GM12878 (cell line): ENCODE measurements around the gene TTC19. TPM values are rescaled to one million over a fixed set of nuclear protein-coding genes. Genes with fewer than 3 reads are reported as not detected.

Source experiments
- ATAC-seq: fragments of 200-7000 bp; cut with Tn5 transposase; 3 replicates; pipeline ENCODE4 v1.9.1; 2020; ENCODE audit warnings: mild to moderate bottlenecking, moderate library complexity
- BruUV-seq: library from RNA; stranded (reverse); fragments of 400-500 nt; replicated peaks from 2 replicates; lab custom pipeline; 2021; lab: Mats Ljungman, UMichigan
- CTCF ChIA-PET: fragments of 300-600 bp; sonication (Branson Sonifier 250); formaldehyde crosslinking; extraction: SDS; loops from one replicate; lab custom pipeline; 2021; ENCODE audit warnings: inconsistent platforms; lab: Yijun Ruan, JAX
- POLR2A ChIA-PET: fragments of 350-600 bp; formaldehyde crosslinking; extraction: SDS; loops from one replicate; lab custom pipeline; 2021; ENCODE audit warnings: inconsistent platforms; lab: Charles Lee
- RAD21 ChIA-PET: fragments of 300-600 bp; sonication (Branson Sonifier 250); formaldehyde crosslinking; loops from one replicate; lab custom pipeline; 2023; ENCODE audit warnings: antibody characterized with exemption; ENCODE audit not compliant: unreplicated experiment; lab: Charles Lee
- SMC1A ChIA-PET: fragments of 300-600 bp; sonication (Branson Sonifier 250); formaldehyde crosslinking; loops from one replicate; lab custom pipeline; 2023; ENCODE audit not compliant: unreplicated experiment, uncharacterized antibody; lab: Charles Lee
- DNase-seq: peaks from one replicate; pipeline ENCODE4 v3.0.0-alpha.2; 2011; ENCODE audit warnings: low read depth, low spot score
- FAIRE-seq: peaks from 3 replicates; lab custom pipeline; 2011; peaks lifted over from hg19 to GRCh38; lab: Jason Lieb, UNC
- H2AFZ ChIP-seq: 2 replicates; pipeline ENCODE4 v1.6.0; 2011; ENCODE audit warnings: low read depth, low read length, control low read depth; ENCODE audit not compliant: control insufficient read depth
- H3K27ac ChIP-seq: 2 replicates; pipeline ENCODE4 v1.5.1; 2011; ENCODE audit warnings: control low read depth; ENCODE audit not compliant: control insufficient read depth, insufficient read depth
- H3K27me3 ChIP-seq, 2 experiments: replicated peaks in 1 of 2; 2 replicates each; pipeline versions ENCODE4 v1.6.0 to v1.6.1; 2011; ENCODE audit warnings: low read length in 1 of 2; ENCODE audit not compliant: control insufficient read depth in 2 of 2, insufficient read depth in 2 of 2
- H3K36me3 ChIP-seq, 2 experiments: 2 replicates each; pipeline ENCODE4 v1.5.1; 2011; ENCODE audit warnings: low read length in 1 of 2; ENCODE audit not compliant: control insufficient read depth in 2 of 2, insufficient read depth in 2 of 2
- H3K4me1 ChIP-seq: 2 replicates; pipeline ENCODE4 v1.6.1; 2011; ENCODE audit warnings: mild to moderate bottlenecking, low read length, moderate library complexity, mixed read lengths; ENCODE audit not compliant: control insufficient read depth, insufficient read depth
- H3K4me2 ChIP-seq: 2 replicates; pipeline ENCODE4 v1.6.0; 2011; ENCODE audit warnings: control low read depth; ENCODE audit not compliant: control insufficient read depth, insufficient read depth
- H3K4me3 ChIP-seq: fragments of 200-600 bp; sonication (generic); 2 replicates; pipeline ENCODE4 v1.5.1; 2016
- H3K79me2 ChIP-seq: 2 replicates; pipeline ENCODE4 v1.6.0; 2011; ENCODE audit warnings: low read length; ENCODE audit not compliant: control insufficient read depth, insufficient read depth
- H3K9ac ChIP-seq: 2 replicates; pipeline ENCODE4 v1.8.0; 2011; ENCODE audit warnings: low read length, control low read depth, mixed read lengths; ENCODE audit not compliant: control insufficient read depth, insufficient read depth
- H3K9me3 ChIP-seq: replicated peaks from 3 replicates; pipeline ENCODE4 v1.5.1; 2011; ENCODE audit warnings: mild to moderate bottlenecking, low read length; ENCODE audit not compliant: control insufficient read depth, insufficient read depth
- H4K20me1 ChIP-seq: 2 replicates; pipeline ENCODE4 v1.6.0; 2011; ENCODE audit not compliant: control insufficient read depth, insufficient read depth
- BACH1 ChIP-seq: fragments of 450-650 bp; IDR thresholded peaks from 2 replicates; pipeline ENCODE4 v1.6.1; 2017; ENCODE audit warnings: mild to moderate bottlenecking, borderline replicate concordance
- BCL3 ChIP-seq: IDR thresholded peaks from 2 replicates; pipeline ENCODE4 v1.6.1; 2011; ENCODE audit warnings: borderline replicate concordance, low read depth, mild to moderate bottlenecking, moderate library complexity, low read length; ENCODE audit not compliant: insufficient read depth, poor library complexity, severe bottlenecking
- FOXK2 ChIP-seq: fragments of 450-650 bp; IDR thresholded peaks from 2 replicates; pipeline ENCODE4 v1.6.1; 2017; ENCODE audit warnings: mild to moderate bottlenecking, moderate library complexity
- JUNB ChIP-seq: IDR thresholded peaks from 2 replicates; pipeline ENCODE4 v1.6.1; 2016; ENCODE audit warnings: antibody characterized with exemption, mild to moderate bottlenecking
- MYC ChIP-seq: IDR thresholded peaks from 2 replicates; pipeline ENCODE4 v1.6.1; 2011; ENCODE audit warnings: mild to moderate bottlenecking, low read length, moderate library complexity, inconsistent platforms; ENCODE audit not compliant: insufficient read depth, insufficient replicate concordance, insufficient read length, severe bottlenecking
- NR2F1 ChIP-seq: fragments of 450-650 bp; conservative IDR thresholded peaks from 2 replicates; pipeline ENCODE4 v1.6.1; 2017; ENCODE audit warnings: mild to moderate bottlenecking
- NRF1 ChIP-seq: conservative IDR thresholded peaks from 2 replicates; pipeline ENCODE4 v1.6.1; 2011; ENCODE audit warnings: mild to moderate bottlenecking, low read depth, low read length, improper control_type of control experiment
- RAD51 ChIP-seq: fragments of 450-650 bp; IDR thresholded peaks from 2 replicates; pipeline ENCODE4 v1.6.1; 2016; ENCODE audit warnings: moderate library complexity, mild to moderate bottlenecking, inconsistent platforms
- SUPT20H ChIP-seq: IDR thresholded peaks from 2 replicates; pipeline ENCODE4 v1.6.1; 2011; ENCODE audit warnings: low read depth, mild to moderate bottlenecking, low read length, moderate library complexity, borderline replicate concordance; ENCODE audit not compliant: control insufficient read depth
- TAF1 ChIP-seq: IDR thresholded peaks from 2 replicates; pipeline ENCODE4 v1.6.1; 2011; ENCODE audit warnings: mild to moderate bottlenecking, low read depth, low read length, borderline replicate concordance
- TBL1XR1 ChIP-seq: IDR thresholded peaks from 2 replicates; pipeline ENCODE4 v1.6.1; 2012; ENCODE audit warnings: low read depth, low read length, improper control_type of control experiment
- ZNF622 ChIP-seq: fragments of 450-650 bp; IDR thresholded peaks from 2 replicates; pipeline ENCODE4 v1.6.1; 2017; ENCODE audit warnings: mild to moderate bottlenecking, inconsistent platforms
- ZNF687 ChIP-seq: fragments of 450-650 bp; IDR thresholded peaks from 2 replicates; pipeline ENCODE4 v1.6.1; 2017; ENCODE audit warnings: mild to moderate bottlenecking, moderate library complexity
- ZZZ3 ChIP-seq: IDR thresholded peaks from 2 replicates; pipeline ENCODE4 v1.6.1; 2011; ENCODE audit warnings: low read depth; ENCODE audit not compliant: control insufficient read depth, insufficient read length
- WGBS: methylation state at CpG from one replicate; pipeline ENCODE4 v1.1.6; 2016; ENCODE audit warnings: low lambda C conversion rate; ENCODE audit not compliant: insufficient replicate concordance, insufficient coverage; ENCODE audit errors: missing lambda C conversion rate; 5-methylcytosine and 5-hydroxymethylcytosine counted together
- in situ Hi-C: fragments of 300-500 bp; cut with MboI; formaldehyde crosslinking; loops from 9 replicates; pipeline ENCODE4 v1.14.3; 2018; ENCODE audit warnings: mixed read lengths
- intact Hi-C: fragments of 100-400 bp; cut with micrococcal nuclease; formaldehyde crosslinking; loops from one replicate; pipeline ENCODE4 v1.14.2; 2022; ENCODE audit not compliant: unreplicated experiment
- polyA plus RNA-seq, 11 experiments: library from polyadenylated mRNA; depleted of rRNA in 4 of 11; unstranded in 6 of 11; stranded (reverse) in 5 of 11; fragments of >200 nt; fragmentation: Nextera tagmentation in 4 of 11; fragmentation: Illumina TruSeq in 1 of 11; extraction: Ambion mirVana in 4 of 11; extraction: Trizol in 1 of 11; gene quantifications; 1 replicate in 1 of 11; 2 replicates in 10 of 11; pipeline versions ENCODE4 v1.2.1 to v1.2.3, GENCODE V29; 2011 to 2016; ENCODE audit warnings: inconsistent platforms in 2 of 11, missing spikeins in 2 of 11, low read depth in 1 of 11
- total RNA-seq, 4 experiments: library from RNA; depleted of rRNA in 3 of 4; stranded (reverse); fragments of >200 nt in 3 of 4; fragmentation: Illumina TruSeq in 1 of 4; extraction: Trizol in 1 of 4; gene quantifications; 2 replicates each; pipeline versions ENCODE4 v1.2.1 to v1.2.3, GENCODE V29; 2013 to 2021
- TF ChIP-seq, protein P1 (sequence below): IDR thresholded peaks from 2 replicates; pipeline ENCODE4 v1.6.1; 2011; ENCODE audit warnings: low read depth, mild to moderate bottlenecking, low read length, moderate library complexity, borderline replicate concordance; ENCODE audit errors: extremely low read depth

Gene TTC19
- total and polyA plus RNA-seq, 10 of the 15 experiments (the other 5 are each of a cell fraction or from before 2014, with no cell fraction given), result 5.3 to 29.8 (median 20.1) TPM

DNA sequence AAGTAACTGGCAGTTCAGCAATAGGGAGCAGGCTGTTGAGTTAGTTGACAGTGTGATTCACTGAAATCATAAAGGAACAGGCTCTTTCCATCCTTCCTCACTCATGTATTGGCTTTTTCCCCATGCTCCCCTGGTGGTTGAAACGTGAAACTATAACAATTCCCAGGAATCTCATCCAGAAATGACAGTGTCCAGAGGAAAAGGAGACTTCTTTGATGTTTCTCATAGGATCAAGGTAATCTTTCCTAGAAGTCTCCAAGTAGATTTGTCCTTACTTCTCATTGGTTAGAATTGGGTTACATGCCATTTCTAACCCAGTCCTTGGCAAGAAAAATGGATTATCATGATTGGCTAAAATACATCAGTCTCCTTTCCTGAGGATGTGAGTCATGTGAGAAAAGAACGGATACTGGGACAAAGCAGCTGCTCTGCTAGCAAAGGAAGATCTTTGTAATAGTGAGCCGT lies 14.4 kb downstream of the TTC19 start:
- DNase-seq (no peak), ATAC-seq (no peak), FAIRE-seq (no peak)
- Histone ChIP-seq H2AFZ (no peak overlapping the region), H4K20me1 (no peaks in the 10 kb centered on the region), H3K36me3 (peaks cover 0 to 3% of the 10 kb centered on the region in 2 experiments; a peak in 2 of 4 replicates), H3K27me3 (no peaks in the 10 kb centered on the region), H3K4me1 (no peaks in the 10 kb centered on the region), H3K79me2 (no peaks in the 10 kb centered on the region), H3K4me2 (no peak overlapping the region), H3K9ac (no peak overlapping the region), H3K27ac (no peak overlapping the region), H3K4me3 (no peak overlapping the region), H3K9me3 (no peaks in the 10 kb centered on the region)
- ChIA-PET POLR2A (no interaction called here), SMC1A (interaction anchor here (0.7 kb wide), 1 partner anchor 15 kb away, joined by 3 read pairs; no protein-coding TSS in a partner anchor), RAD21 (interaction anchor here (1.1 to 1.2 kb wide), 2 partner anchors 10 to 504 kb away, joined by 3 read pairs; no protein-coding TSS in a partner anchor), CTCF (interaction anchor here (0.6 to 1.1 kb wide), 2 partner anchors 17 to 133 kb away, joined by 3 to 5 read pairs; no protein-coding TSS in a partner anchor)
- in situ Hi-C loops, result no loop called here
- WGBS, result 76% methylated on average over 3 of the region's 3 CpGs
- intact Hi-C loops, result no loop called here
- TF ChIP-seq BCL3, result no peak
- no peak for TF ChIP-seq BACH1
- no peak for TF ChIP-seq TBL1XR1
- no peak for TF ChIP-seq ZNF687
- no peak for TF ChIP-seq TAF1
- no peak for TF ChIP-seq ZNF622
- TF ChIP-seq SUPT20H, result no peak
- no peak for TF ChIP-seq ZZZ3
- TF ChIP-seq JUNB, result no peak
- TF ChIP-seq, protein P1, sequence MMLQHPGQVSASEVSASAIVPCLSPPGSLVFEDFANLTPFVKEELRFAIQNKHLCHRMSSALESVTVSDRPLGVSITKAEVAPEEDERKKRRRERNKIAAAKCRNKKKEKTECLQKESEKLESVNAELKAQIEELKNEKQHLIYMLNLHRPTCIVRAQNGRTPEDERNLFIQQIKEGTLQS, result no peak
- TF ChIP-seq NRF1, result no peak
- no peak for TF ChIP-seq RAD51
- no peak for TF ChIP-seq FOXK2
- TF ChIP-seq MYC, result no peak
- no peak for TF ChIP-seq NR2F1
- BruUV-seq, result TSS peak; percentile 12
